Thoracic aorta (tissue), 2 donors: ENCODE results near the gene S100A11. TPM values are rescaled to one million over a fixed set of nuclear protein-coding genes. Genes with fewer than 3 reads are reported as not detected.
"Not testable (repeated sequence)": the region's sequence is repeated elsewhere in the genome, so short reads cannot be mapped to it uniquely, and the experiment has no call there.

Experiments used
- ATAC-seq: fragments of 150-250 bp; one replicate; pipeline ENCODE4 v1.8.0; 2017; ENCODE audit warnings: low read depth; ENCODE audit not compliant: insufficient number of reproducible peaks, low FRiP score
- DNase-seq: peaks from one replicate; pipeline ENCODE4 v3.0.0-alpha.2; 2020; ENCODE audit warnings: low spot score
- H3K27ac ChIP-seq, 2 donors: fragments of 200-600 bp; sonication (generic); 1 replicate in 1 of 2; 2 replicates in 1 of 2; pipeline ENCODE4 v1.5.1; 2016; ENCODE audit warnings: mild to moderate bottlenecking in 2 of 2, moderate library complexity in 2 of 2
- H3K27me3 ChIP-seq: fragments of 200-600 bp; sonication (generic); replicated peaks from 2 replicates; pipeline ENCODE4 v1.6.0; 2016; ENCODE audit warnings: mild to moderate bottlenecking; ENCODE audit not compliant: insufficient read depth
- H3K36me3 ChIP-seq: fragments of 200-600 bp; sonication (generic); one replicate; pipeline ENCODE4 v1.5.1; 2016
- H3K4me1 ChIP-seq, 2 donors: fragments of 200-600 bp; sonication (generic); 1 replicate in 1 of 2; 2 replicates in 1 of 2; pipeline versions ENCODE4 v1.5.1 to v1.6.0; 2016; ENCODE audit warnings: low read depth in 2 of 2, mild to moderate bottlenecking in 1 of 2; ENCODE audit not compliant: control insufficient read depth in 1 of 2
- H3K4me3 ChIP-seq: fragments of 200-600 bp; sonication (generic); 2 replicates; pipeline ENCODE4 v1.5.1; 2016; ENCODE audit warnings: mild to moderate bottlenecking
- H3K9me3 ChIP-seq: fragments of 200-600 bp; sonication (generic); 2 replicates; pipeline ENCODE4 v1.5.1; 2016
- CTCF ChIP-seq: fragments of 200-600 bp; sonication (generic); IDR thresholded peaks from one replicate; pipeline ENCODE4 v1.5.1; 2019; ENCODE audit warnings: antibody characterized with exemption
- total RNA-seq, 2 donors: library from RNA; depleted of rRNA; stranded (reverse); fragments of >200 nt; gene quantifications; one replicate each; pipeline versions ENCODE4 v1.1.0 to v1.2.3, GENCODE V29; 2016

Gene S100A11
- total RNA-seq: 100 to 1,000 TPM; 196 to 210 TPM

- Histone ChIP-seq H3K27me3 (no peaks in the 10 kb centered on the region), H3K4me3 (peak within 1 kb of the TSS; percentile 88), H3K4me1 (peaks cover 9 to 24% of the 10 kb centered on the region in 2 donors), H3K9me3 (no peaks in the 10 kb centered on the region), H3K36me3 (peaks cover 22% of the 10 kb centered on the region), H3K27ac (peak within 1 kb of the TSS; percentile 91 to 95)
- ATAC-seq (peak; percentile 80), DNase-seq (peak; percentile 84)
- TF ChIP-seq CTCF: no peak
Observed at GRCh38 chr1:152036267-152037216, at the start of gene S100A11. Gene S100A11, minus strand, starts transcription at chr1:152037004. Its CDS starts 89 bp downstream, at chr1:152036915.

- no peak for TF ChIP-seq CTCF
- H3K27ac ChIP-seq: no peak overlapping the region
- H3K9me3 ChIP-seq: no peaks in the 10 kb centered on the region
- H3K36me3 ChIP-seq: no peaks in the 10 kb centered on the region
- H3K27me3 ChIP-seq: no peaks in the 10 kb centered on the region
- H3K4me3 ChIP-seq: no peak overlapping the region
- H3K4me1 ChIP-seq: no peaks in the 10 kb centered on the region
- no peak for ATAC-seq
- no peak for DNase-seq
Observed at GRCh38 chr1:152084853-152085252, 48.0 kb upstream of the S100A11 start.

GRCh38 chr1:152081026-152081425, 44.2 kb upstream of the S100A11 start:
- not testable (repeated sequence) for H3K4me1 ChIP-seq, H3K27me3 ChIP-seq, H3K27ac ChIP-seq, ATAC-seq, H3K4me3 ChIP-seq, DNase-seq, H3K36me3 ChIP-seq, H3K9me3 ChIP-seq

GRCh38 chr1:152080494-152080893, 43.7 kb upstream of the S100A11 start:
- H3K27me3 ChIP-seq, H3K9me3 ChIP-seq, H3K36me3 ChIP-seq, H3K4me1 ChIP-seq, H3K27ac ChIP-seq, H3K4me3 ChIP-seq, DNase-seq, ATAC-seq: not testable (repeated sequence)

GRCh38 chr1:152078831-152079441, 42.1 kb upstream of the S100A11 start:
- H3K9me3 ChIP-seq: no peaks in the 10 kb centered on the region
- no peaks in the 10 kb centered on the region for H3K36me3 ChIP-seq
- H3K27me3 ChIP-seq: no peaks in the 10 kb centered on the region
- TF ChIP-seq CTCF: no peak
- H3K4me1 ChIP-seq: no peaks in the 10 kb centered on the region
- H3K27ac ChIP-seq: no peak overlapping the region
- DNase-seq (no peak), ATAC-seq (no peak)
- H3K4me3 ChIP-seq: no peak overlapping the region

- no peak for TF ChIP-seq CTCF
- no peaks in the 10 kb centered on the region for H3K36me3 ChIP-seq
- H3K27ac ChIP-seq: no peak overlapping the region
- H3K4me3 ChIP-seq: no peak overlapping the region
- H3K27me3 ChIP-seq: no peaks in the 10 kb centered on the region
- no peak for DNase-seq
- ATAC-seq: no peak
- no peaks in the 10 kb centered on the region for H3K4me1 ChIP-seq
- H3K9me3 ChIP-seq: no peaks in the 10 kb centered on the region
Observed at GRCh38 chr1:152072311-152072710, 35.5 kb upstream of the S100A11 start.
